GM19397 (cell line): ENCODE results near the gene DLG1.

ENCODE experiments used
- ATAC-seq: cut with Tn5 transposase; IDR thresholded peaks from one replicate; pipeline ENCODE4 v1.9.1; 2021; ENCODE audit warnings: mild to moderate bottlenecking, moderate library complexity; ENCODE audit not compliant: unreplicated experiment

DLG1 gene

GRCh38 chr3:197298341-197298944, at the start of gene DLG1:
DLG1 (minus strand) TSS chr3:197298612; CDS start chr3:197297204, 1,408 bp downstream.
- peak; percentile 47 for ATAC-seq

GRCh38 chr3:197348014-197348413, 49.6 kb upstream of the DLG1 start:
- no peak for ATAC-seq

GRCh38 chr3:197345390-197345789, 47.0 kb upstream of the DLG1 start:
- no peak for ATAC-seq

GRCh38 chr3:197344582-197345318, 46.3 kb upstream of the DLG1 start:
- no peak for ATAC-seq

- no peak for ATAC-seq
Observed at GRCh38 chr3:197343656-197344408, 45.4 kb upstream of the DLG1 start.

- no peak for ATAC-seq
Observed at GRCh38 chr3:197343111-197343510, 44.7 kb upstream of the DLG1 start.

- ATAC-seq = no peak
Observed at GRCh38 chr3:197340521-197340871, 42.1 kb upstream of the DLG1 start.

GRCh38 chr3:197339841-197340520, 41.6 kb upstream of the DLG1 start:
- no peak for ATAC-seq

- no peak for ATAC-seq
Observed at GRCh38 chr3:197338586-197338985, 40.2 kb upstream of the DLG1 start.

GRCh38 chr3:197337656-197338055, 39.2 kb upstream of the DLG1 start:
- ATAC-seq = no peak

GRCh38 chr3:197337214-197337613, 38.8 kb upstream of the DLG1 start:
- ATAC-seq = no peak

GRCh38 chr3:197336348-197336747, 37.9 kb upstream of the DLG1 start:
- ATAC-seq = no peak

GRCh38 chr3:197335428-197336132, 37.2 kb upstream of the DLG1 start:
- no peak for ATAC-seq

- ATAC-seq = no peak
Observed at GRCh38 chr3:197333901-197334639, 35.7 kb upstream of the DLG1 start.

- no peak for ATAC-seq
Observed at GRCh38 chr3:197331131-197331530, 32.7 kb upstream of the DLG1 start.

- no peak for ATAC-seq
Observed at GRCh38 chr3:197329382-197329781, 31.0 kb upstream of the DLG1 start.

- no peak for ATAC-seq
Observed at GRCh38 chr3:197328198-197328597, 29.8 kb upstream of the DLG1 start.

GRCh38 chr3:197327701-197328100, 29.3 kb upstream of the DLG1 start:
- ATAC-seq = no peak

GRCh38 chr3:197325773-197326172, 27.4 kb upstream of the DLG1 start:
- no peak for ATAC-seq

GRCh38 chr3:197322149-197322548, 23.7 kb upstream of the DLG1 start:
- ATAC-seq = no peak
